Measurements from ENCODE around the gene PPP1R12B.
"Not testable (repeated sequence)": the region's sequence is repeated elsewhere in the genome, so short reads cannot be mapped to it uniquely, and the experiment has no call there.

- not testable (repeated sequence) for TF ChIP-seq CTCF, EZH2, EZH2phosphoT487 (IDR thresholded peaks at IDR 0.05)
Observed at GRCh38 chr1:202375175-202375574, 26.7 kb downstream of the PPP1R12B start.

Measured in neural progenitor cell (in vitro differentiated cells).